T1000 (cell line): ENCODE results near the gene ESD.
"Not testable (repeated sequence)": the region's sequence is repeated elsewhere in the genome, so short reads cannot be mapped to it uniquely, and the experiment has no call there.

Experiments used
- DNase-seq: peaks from one replicate; lab custom pipeline; 2025; ENCODE audit warnings: mixed read lengths; lab: John Stamatoyannopoulos, UW

The ESD gene

DNA sequence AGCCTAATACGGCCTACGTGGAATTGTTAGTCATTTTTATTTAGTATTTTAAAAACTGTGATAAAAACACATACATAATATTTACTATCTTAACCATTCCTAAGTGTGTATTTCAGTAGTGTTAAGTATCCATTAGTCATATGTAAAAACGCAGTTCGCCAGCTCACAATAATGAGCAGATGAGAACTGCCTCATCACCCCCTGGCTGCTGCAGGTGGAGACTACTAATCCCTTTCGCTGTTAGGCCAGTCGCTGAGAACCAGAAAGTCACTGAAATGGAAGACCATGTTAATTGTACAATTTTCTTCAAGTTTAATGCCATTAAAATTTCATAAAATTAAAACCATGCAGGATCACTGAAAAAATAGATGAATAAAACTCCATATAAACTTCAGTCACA, 1.6 kb downstream of the ESD start:
- no peak for DNase-seq

DNA sequence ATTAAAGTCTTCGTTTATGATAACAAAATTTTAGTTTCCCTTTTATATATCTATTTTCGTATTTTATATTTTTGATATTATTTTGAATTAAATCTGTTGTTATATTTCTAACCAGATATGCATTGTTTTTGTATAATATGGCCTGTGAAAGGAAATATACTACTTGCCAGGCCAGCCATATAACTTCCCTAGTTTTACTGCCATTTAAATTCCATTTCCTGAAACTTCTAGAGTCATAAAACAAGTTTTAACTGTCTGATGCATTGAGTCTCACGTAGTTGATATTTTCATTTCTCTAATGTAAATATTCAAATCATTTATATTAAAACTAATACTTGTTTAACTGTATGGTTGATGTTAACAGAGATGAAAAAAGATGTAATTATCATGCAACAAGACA, 13.5 kb downstream of the ESD start:
- DNase-seq: no peak

DNA sequence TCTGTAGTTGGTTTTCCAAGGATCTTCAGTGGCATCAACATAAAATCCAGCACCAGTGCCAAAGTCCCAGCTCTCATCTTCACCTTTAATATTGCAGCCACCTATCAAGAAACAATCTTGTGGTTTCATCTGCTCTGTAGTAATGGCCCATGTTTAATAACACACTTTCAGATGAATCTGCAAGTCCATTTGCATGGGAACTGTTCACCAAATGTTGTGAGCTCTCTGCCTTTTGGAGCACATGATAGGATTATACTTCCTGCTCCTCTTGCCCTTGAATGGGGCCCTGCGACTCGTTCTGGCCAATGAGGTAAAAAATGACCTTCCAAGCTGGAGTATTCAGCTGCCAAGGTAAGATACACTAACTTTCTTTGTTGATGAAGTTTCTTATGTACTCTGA, 14.3 kb downstream of the ESD start:
- DNase-seq: no peak

DNA sequence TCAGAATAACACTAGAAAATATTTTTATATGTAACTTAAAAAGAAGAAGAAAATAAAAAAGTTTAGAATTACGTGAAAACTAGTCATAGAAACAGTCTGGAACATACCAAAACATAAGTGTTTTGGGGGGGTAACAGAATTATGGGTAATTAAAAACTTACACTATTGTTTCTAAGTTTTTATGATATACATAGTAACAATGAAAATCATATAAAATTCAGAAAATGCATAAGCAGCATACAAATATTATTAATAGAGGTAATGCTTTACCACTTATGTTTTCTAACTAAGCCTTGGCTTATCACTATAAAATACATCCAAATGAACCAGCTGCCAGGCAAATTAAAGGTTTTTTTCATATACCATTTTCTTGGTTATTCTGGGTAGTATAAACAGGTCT, 14.9 kb downstream of the ESD start:
- no peak for DNase-seq

DNA sequence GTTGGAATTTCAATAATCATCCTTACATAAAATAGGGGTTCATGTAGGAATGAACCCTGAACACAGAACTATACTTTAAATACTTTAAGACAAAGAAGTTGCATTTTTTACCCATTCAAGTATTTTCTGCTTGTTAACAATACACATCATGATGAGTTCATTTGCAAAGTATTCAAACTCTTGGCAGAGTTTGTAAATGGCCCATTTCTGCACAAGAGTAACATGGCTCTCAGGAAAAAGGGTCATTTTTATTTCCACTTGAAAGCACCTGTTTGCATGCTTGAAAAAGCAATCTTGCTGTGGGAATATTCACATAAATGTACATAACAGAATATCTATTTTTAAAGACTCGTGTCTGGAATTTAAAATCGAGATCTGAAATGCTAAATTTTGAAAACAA, 18.1 kb downstream of the ESD start:
- DNase-seq: no peak

DNA sequence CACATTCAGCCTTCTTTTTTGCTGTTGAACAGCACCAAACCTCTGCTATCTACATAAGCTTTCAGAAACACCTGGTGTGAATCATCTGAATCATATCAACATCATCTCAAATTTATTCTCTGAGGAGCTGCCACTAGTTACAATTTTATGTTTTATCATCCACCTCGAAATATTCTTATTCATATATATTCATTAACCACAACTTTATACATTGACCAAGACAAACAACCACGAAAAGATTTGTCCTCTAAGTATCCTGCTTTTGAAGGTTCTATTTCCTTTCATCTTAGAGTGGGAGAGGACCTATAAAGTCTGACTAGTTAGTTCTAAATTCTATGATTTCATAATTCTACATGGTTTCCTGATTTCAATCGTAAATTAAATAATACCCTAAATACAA, 18.9 kb downstream of the ESD start:
- no peak for DNase-seq

DNA sequence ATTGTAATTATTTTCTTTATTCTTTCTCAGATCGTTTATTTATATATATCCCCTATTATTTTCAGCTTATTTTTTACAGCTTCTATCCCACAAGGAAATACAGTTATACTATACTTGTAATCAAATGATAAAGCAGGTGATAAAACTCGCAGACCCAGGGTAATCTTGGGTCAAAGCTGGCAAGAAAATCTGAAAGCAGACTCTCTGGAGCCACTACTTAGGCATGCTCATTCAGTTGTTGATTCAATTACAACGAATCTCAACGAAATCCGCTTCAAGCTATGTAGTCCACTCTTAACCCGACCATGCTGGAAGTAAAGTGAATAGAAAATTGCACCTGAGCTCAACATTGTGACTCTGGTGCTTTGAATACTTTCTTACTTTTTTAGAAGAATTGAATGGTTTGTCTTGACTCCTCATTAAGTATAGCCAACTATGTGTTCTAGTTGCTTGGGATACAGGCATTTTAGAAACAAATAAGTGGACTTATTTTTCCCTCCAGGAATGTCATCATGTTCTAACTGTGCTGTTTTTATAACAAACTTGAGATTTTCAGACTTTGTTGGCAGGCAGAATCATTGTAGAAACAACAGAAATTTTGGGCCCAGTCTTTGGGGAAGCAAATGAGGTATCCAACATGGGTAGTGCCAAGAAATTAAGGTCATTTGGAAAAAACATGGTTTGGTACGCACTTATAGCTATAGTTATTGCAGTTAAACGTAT, 21.4 kb downstream of the ESD start:
- no peak for DNase-seq

DNA sequence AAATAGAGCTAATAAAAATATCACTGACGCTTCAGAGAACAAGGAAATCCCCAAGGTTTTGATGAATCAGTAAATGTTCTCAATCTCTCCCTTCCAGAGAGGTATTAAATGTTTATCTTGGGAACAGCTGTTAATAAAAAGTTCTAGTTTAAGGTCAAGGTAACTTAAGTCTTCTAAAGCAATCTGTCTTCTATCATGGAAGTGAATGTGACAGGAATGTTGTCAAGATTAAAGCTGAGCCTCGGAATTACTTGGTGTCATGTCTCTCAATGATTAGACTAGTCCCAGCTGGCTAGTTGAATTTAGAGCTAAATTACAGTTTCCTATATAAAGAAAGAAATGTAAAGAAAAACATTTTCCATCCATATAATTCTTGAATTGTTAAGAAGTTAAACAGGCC, 23.4 kb downstream of the ESD start:
- DNase-seq: no peak

DNA sequence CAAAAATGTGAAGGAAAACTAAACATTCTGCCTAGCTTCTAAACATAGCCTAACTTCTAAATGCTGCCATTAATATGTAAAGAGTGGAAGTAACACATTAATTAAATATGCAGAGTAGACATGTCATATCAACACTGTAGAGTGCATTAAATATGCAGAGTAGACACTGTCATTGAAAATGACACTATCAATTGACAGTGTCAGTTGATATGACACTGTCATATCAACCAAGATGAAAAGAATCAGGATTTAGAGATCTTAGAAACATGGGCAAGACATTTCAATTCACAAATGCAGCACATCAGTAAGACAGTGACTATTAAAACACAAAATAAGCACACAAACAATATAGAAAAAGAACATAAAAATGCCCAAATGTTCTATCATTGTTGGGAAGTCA, 25.3 kb downstream of the ESD start:
- DNase-seq: no peak

DNA sequence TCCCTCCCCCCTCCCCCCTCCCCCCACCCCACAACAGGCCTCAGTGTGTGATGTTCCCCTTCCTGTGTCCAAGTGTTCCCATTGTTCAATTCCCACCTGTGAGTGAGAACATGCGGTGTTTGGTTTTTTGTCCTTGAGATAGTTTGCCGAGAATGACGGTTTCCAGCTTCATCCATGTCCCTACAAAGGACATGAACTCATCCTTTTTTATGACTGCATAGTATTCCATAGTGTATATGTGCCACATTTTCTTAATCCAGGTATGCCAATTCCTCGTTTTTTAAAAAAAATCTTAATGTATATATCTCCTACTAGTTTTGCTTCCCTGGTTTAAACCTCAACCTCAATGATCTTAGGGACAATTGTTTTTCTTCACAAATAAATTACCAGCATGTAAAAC, 27.0 kb downstream of the ESD start:
- DNase-seq: not testable (repeated sequence)

DNA sequence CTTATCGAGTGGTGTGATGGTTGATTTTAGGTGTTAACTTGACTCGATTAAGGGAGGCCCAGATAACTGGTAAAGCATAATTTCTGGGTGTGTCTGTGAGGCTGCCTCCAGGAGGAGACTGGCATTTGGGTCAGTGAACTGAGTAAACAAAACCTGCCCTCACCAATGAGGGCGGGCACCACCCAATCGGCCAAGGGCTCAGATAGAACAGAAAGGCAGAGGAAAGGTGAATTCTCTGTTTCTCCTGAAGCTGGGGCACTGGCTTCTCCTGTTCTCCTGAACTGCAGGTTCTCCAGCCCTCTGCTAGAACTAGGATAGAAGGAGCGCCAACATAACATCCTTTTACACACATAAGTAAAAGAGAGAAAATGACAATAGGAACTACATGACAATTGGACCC, 35.1 kb downstream of the ESD start:
- no peak for DNase-seq

DNA sequence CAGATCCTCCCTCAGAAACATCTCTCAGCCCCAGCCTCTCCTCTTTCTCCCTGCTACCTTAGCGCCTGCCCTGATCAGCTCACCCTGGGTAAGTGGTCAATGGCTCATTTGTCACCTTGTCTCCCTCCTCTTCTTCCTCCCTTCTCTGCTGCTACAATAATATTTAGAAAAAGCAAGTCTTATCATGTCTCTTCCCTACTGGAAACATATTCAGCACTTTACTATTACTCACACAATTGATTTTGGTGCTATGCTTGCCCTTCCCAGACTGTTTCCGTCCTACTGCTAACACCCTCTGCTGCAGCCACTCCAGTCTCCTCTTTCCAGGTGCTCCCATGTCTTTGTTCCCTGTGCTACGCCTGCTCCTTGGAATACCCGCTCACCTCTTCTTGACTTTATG, 35.8 kb downstream of the ESD start:
- no peak for DNase-seq

DNA sequence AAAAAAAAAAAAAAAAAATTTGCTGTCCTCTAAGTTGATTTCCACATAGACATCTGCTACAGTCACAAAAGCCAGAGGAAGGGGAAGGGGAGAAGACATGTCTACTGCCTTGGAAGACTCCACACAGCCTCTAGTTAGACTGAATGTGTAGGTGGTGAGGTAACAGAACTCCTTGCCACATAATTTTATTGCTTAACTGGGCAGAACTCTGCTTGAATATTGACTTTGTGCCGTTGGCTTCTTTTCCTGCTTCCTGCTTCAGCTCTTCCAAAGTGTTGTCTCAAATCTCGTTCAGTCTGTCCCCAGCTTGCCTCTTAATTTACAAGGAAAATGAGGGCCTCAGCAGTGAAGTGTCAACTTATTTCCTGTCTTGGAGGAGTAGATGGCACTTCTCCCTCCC, 37.1 kb downstream of the ESD start:
- no peak for DNase-seq

DNA sequence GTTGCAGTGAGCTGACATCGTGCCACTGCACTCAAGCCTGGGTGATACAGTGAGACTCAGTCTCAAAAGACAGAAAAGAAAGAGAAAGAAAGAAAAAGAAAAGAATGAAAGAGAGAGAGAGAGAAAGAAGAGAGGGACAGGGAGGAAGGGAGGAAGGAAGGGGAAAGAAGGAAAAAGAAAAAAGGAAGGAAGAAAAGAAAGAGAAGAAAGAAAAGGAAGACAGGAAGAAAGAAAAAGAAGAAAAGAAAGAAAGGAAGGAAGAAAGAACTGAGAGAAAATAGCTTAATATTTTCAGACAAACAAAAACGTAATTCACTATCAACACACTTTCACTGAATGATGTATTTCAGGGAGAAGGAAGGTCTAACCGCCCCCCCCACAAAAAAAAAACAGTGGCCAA, 39.3 kb downstream of the ESD start:
- DNase-seq: no peak

DNA sequence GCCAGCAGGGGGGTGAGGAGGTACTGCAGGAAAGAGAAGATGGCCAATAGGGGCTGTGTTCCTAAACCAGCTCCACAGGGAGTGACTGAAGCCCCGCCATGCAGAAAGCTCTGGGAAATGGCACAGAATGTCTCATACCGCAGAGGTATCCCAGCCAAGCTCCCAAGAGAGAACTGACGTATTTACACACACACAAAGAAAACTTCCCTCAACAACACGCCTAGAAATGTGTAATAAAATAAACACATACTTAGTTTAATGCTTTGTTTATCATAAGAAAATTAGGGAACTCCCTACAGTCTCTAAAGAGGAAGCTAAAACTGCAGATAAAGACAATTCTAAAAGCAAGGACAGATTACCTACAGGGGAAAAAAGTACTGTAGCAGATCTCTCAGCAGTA, 40.0 kb downstream of the ESD start:
- no peak for DNase-seq

DNA sequence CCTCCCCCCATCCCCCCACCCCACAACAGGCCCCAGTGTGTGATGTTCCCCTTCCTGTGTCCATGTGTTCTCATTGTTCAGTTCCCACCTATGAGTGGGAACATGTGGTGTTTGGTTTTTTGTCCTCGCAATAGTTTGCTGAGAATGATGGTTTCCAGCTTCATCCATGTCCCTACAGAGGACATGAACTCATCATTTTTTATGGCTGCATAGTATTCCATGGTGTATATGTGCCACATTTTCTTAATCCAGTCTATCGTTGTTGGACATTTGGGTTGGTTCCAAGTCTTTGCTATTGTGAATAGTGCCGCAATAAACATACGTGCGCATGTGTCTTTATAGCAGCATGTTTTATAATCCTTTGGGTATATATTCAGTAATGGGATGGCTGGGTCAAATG, 41.5 kb downstream of the ESD start:
- DNase-seq: not testable (repeated sequence)

DNA sequence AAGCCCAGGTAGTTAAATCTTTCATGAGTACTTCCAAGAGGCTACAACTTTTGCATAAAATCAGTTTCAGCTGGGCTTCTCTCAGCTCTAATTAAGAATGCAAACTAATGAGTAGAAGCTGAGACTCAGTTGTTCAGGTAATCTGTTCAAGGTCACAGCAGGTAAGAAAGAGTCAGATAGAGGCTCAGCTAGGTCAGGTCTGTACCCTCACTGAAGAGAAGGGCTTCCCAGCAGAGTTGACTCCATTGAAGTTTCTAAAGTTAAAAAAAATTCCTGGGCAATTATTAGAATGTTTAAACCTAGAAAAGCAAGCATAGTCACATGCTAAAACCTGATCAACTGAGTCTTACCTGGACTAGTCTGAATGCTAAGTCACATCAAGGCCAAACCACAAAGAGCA, 42.1 kb downstream of the ESD start:
- no peak for DNase-seq

DNA sequence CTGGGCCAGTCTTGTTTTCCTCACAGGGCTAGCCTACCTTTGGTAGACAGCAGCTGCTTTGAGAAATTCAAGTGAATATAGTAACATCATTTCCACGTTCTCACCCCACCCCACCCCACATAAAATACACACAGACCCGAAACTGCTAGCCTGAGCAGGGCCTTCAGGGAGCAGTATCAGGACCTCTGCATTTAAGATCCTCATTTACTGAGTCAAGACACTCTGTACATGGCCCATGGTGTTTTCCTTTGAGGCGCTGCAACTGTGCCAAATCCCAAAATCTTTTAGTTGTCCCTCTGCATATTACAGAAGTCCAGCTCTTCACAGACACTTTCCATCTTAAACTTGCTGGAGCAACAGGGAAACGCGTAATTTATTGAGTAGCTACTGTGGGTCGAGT, 43.0 kb downstream of the ESD start:
- no peak for DNase-seq

DNA sequence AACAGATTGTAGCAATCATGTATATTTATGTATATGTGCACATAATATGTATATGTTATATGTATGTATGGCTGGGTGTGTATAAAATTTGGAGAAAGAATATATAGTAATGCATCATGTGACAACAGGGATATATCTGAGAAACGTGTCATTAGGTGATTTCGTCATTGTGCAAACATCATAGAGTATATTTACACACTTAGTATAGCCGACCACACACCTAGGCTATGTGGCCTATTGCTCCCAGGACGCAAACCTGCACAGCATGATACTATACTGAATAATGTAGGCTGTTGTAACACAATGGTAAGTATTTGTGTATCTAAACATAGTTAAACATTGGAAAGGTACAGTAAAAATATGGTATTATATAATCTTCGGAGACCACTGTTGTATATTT, 43.8 kb downstream of the ESD start:
- no peak for DNase-seq

DNA sequence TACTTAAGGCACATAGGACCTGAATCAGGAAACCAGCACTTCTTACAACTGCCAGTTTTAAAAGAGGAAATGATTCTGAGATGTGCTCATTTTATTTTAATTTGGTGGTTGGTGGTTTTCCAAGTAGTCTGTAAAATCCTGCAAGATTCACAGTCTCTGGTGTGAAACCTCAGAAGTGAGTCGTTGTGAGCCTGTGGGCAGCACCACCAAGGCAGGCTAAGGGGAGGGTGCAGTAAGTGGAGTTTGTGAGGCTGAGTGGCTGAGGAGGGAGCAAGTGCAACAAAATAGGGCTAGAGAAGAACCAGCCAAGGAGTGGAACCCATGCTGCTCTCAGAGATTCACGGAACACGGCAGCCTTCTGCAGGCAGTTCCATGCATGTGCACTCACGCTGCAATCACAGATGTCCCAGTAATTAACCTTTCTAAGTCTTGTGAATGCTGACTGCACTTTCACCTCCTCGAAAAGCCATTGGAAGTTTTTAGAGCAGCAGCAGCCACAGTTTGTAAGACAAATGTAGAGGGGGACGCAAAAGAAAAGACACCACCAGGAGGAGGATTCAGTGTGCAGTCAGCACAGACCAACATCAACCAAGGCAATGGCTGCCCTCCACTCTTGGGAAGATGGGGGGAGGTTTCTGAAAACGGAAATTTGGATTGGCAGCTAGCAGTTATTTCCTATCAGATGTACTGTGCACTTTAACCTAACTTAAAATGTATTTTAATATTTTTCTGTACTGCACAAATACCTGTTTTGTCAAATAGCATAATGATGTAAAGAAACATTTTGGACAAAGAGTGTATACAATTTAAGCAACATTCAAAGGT, 44.9 kb downstream of the ESD start:
- no peak for DNase-seq

DNA sequence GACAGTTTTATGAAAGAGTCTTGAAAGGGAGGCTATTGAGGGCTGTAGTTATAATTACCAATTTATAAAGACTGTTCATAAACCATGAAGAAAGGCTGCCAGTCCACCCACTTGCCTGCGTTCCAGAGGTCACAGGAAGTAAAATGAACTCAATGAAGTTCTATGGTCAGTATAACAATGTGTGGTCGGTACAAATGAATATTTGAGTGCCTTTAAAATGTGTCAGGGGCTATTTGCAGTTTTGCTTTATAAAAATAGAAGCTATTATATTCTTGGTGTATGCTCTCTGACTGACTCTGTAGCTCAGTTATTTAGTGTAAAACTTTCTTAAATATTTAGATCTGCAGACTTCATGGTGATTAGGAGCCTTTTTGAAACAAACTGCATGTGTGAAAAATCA, 47.0 kb downstream of the ESD start:
- DNase-seq: no peak

DNA sequence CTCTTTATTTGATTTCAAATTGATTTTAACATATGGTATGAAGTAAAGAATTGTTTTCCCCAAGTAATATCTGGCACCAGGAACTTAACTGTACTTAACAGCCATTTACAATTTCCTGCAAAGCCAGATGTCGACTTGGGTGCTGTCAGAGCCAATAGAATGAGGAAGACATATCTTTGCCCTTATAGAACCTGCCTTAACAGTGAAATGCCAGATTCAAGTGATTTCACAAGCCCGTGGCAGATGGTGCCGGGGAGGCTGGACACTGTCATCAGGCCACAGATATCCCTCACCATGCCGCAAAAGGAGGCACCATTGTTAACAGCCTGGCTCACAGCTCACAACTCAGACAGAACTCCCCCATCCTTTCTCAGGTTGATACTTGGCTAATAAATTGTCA, 48.7 kb downstream of the ESD start:
- no peak for DNase-seq

DNA sequence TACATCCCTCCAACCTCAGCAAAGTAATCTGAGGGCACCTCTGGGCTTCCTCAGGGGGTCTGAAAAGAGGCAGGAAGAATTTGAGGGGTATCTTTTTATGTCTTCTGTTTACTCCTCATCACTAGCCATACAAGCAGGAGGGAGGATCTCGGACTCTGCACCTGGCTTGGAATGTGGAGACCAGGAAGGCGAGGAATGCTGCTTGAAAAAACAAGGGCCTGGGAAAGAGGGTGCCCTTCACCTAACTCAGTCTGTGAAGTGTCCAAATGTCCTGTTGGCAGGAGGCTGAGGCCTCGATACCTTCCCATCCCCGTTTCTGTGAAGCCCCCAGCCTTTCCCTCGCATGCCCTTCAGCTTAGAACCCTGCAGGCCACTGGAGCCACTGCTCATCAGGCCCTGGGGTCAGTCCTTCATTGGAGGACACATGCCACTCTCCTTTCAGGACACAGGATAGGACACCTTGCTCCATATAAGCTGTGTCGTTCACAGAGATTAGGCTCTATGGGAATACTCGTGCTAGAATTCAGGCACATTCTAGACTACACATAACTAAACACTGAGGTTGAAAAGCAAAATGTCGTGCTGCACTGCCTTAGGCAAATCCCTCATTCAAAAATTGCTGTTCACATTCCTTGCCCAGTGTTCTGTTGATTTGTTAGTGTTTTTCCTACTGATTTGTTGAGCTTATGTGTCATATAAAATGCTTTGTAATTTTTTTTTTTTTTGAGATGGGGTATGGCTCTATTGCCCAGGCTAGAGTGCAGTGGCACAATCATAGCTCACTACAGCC, 49.7 kb downstream of the ESD start:
- DNase-seq: no peak
